Measurements from ENCODE around the gene MON2. TPM values are rescaled to one million over a fixed set of nuclear protein-coding genes. Genes with fewer than 3 reads are reported as not detected.
"Not testable (repeated sequence)": the region's sequence is repeated elsewhere in the genome, so short reads cannot be mapped to it uniquely, and the experiment has no call there.

MON2 gene
- total and polyA plus RNA-seq, 2 donors from 2014 or later = 11.6 to 57.9 TPM

DNA sequence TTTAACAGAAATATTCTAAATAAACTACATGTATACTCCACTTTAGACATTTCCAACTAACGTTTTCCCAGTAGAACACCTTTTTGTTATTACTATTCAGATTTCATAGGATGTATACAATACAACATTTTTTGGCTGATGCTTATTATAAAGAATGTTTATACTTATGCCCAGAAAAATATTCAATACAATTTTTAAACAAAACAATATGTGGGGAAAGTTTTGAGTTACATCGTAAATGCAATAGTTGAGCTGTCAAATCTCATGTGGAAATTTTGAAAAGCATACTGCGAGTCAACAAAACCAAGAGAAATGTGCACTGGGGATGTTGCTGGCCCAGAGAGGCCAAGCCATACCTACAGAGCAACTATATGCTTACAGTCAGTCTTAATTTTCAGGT, 18.2 kb upstream of the MON2 start:
- H3K4me3 ChIP-seq (ENCODE audit: low read length in 3 of 3) = no peak overlapping the region
- DNase-seq = no peak
- no peaks in the 10 kb centered on the region for H3K4me1 ChIP-seq (ENCODE audit: control insufficient read depth in 2 of 3, insufficient read depth in 2 of 3, low read depth in 1 of 3, low read length in 3 of 3)
- intact Hi-C loops (cut with DNase I) = no loop called here
- TF ChIP-seq, protein P1, sequence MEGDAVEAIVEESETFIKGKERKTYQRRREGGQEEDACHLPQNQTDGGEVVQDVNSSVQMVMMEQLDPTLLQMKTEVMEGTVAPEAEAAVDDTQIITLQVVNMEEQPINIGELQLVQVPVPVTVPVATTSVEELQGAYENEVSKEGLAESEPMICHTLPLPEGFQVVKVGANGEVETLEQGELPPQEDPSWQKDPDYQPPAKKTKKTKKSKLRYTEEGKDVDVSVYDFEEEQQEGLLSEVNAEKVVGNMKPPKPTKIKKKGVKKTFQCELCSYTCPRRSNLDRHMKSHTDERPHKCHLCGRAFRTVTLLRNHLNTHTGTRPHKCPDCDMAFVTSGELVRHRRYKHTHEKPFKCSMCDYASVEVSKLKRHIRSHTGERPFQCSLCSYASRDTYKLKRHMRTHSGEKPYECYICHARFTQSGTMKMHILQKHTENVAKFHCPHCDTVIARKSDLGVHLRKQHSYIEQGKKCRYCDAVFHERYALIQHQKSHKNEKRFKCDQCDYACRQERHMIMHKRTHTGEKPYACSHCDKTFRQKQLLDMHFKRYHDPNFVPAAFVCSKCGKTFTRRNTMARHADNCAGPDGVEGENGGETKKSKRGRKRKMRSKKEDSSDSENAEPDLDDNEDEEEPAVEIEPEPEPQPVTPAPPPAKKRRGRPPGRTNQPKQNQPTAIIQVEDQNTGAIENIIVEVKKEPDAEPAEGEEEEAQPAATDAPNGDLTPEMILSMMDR (IDR thresholded peaks at IDR 0.05; ENCODE audit: borderline replicate concordance, extremely low read depth, insufficient read depth) = no peak
- H3K9ac ChIP-seq (ENCODE audit: low read length in 3 of 3) = no peak overlapping the region
- no peaks in the 10 kb centered on the region for H3K27me3 ChIP-seq (ENCODE audit: control insufficient read depth, insufficient read depth, low read length)
- FAIRE-seq = no peak
- H3K27ac ChIP-seq (ENCODE audit: low read depth in 2 of 2, low read length in 2 of 2) = no peak overlapping the region
- H3K9me3 ChIP-seq (ENCODE audit: control insufficient read depth in 2 of 3, insufficient read depth in 1 of 3, low read length in 3 of 3) = no peaks in the 10 kb centered on the region
- no peaks in the 10 kb centered on the region for H3K36me3 ChIP-seq (ENCODE audit: control insufficient read depth in 2 of 3, insufficient read depth in 3 of 3, low read length in 3 of 3)

- H3K4me3 ChIP-seq (ENCODE audit: low read length in 3 of 3); H3K36me3 ChIP-seq (ENCODE audit: control insufficient read depth in 2 of 3, insufficient read depth in 3 of 3, low read length in 3 of 3); DNase-seq; intact Hi-C loops (cut with DNase I); H3K9ac ChIP-seq (ENCODE audit: low read length in 3 of 3); H3K27me3 ChIP-seq (ENCODE audit: control insufficient read depth, insufficient read depth, low read length); H3K9me3 ChIP-seq (ENCODE audit: control insufficient read depth in 2 of 3, insufficient read depth in 1 of 3, low read length in 3 of 3); FAIRE-seq; H3K27ac ChIP-seq (ENCODE audit: low read depth in 2 of 2, low read length in 2 of 2); H3K4me1 ChIP-seq (ENCODE audit: control insufficient read depth in 2 of 3, insufficient read depth in 2 of 3, low read depth in 1 of 3, low read length in 3 of 3): not testable (repeated sequence)
These were observed 11.2 kb upstream of the MON2 start for GRCh38 chr12:62455429-62455828.

DNA sequence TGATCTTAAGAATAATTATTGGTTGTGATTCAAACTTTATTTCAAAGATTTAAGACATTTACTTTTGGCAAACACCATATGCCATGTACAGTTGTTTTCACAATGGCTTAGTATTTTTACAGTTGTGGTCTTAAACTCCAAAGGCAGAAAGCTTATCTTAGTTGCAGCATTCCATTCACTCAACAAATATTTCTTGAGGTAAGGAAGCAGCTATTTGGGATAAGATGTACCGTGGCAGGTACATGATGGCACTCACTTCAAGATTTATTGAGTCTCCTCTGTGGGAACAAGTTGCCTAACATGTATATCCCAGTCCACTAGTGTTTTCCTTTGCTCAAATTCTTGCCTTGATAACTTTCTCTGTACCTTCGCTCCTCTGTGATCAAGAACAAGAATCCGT, 8.0 kb upstream of the MON2 start:
- DNase-seq = no peak
- Histone ChIP-seq H3K27me3 (ENCODE audit: control insufficient read depth, insufficient read depth, low read length) (no peaks in the 10 kb centered on the region), H3K4me1 (ENCODE audit: control insufficient read depth in 2 of 3, insufficient read depth in 2 of 3, low read depth in 1 of 3, low read length in 3 of 3) (no peaks in the 10 kb centered on the region), H3K4me3 (ENCODE audit: low read length in 3 of 3) (no peak overlapping the region), H3K36me3 (ENCODE audit: control insufficient read depth in 2 of 3, insufficient read depth in 3 of 3, low read length in 3 of 3) (no peaks in the 10 kb centered on the region), H3K9me3 (ENCODE audit: control insufficient read depth in 2 of 3, insufficient read depth in 1 of 3, low read length in 3 of 3) (no peaks in the 10 kb centered on the region), H3K9ac (ENCODE audit: low read length in 3 of 3) (no peak overlapping the region), H3K27ac (ENCODE audit: low read depth in 2 of 2, low read length in 2 of 2) (no peak overlapping the region)
- FAIRE-seq = no peak
- intact Hi-C loops (cut with DNase I) = no loop called here
- TF ChIP-seq, protein P1 (IDR thresholded peaks at IDR 0.05; ENCODE audit: borderline replicate concordance, extremely low read depth, insufficient read depth) = no peak

DNA sequence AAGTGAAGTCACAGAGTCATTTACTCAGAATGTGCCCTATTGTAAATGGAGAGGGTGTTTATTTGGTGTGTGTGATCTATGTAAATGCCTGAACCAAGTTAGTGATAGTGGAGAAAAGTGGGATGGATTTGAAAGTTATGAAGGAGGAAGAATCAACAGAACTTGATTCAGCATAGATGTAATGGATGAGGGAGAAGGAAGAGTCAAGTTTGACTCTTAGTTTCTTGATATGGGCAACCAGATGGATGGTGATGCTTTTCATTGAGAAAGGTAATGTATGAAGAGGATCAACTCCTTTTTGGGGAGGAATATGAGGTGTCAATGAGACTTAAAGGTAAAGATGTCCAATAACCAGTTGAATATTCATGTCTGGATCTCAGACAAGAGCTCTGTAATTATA, 6.7 kb upstream of the MON2 start:
- Histone ChIP-seq H3K36me3 (ENCODE audit: control insufficient read depth in 2 of 3, insufficient read depth in 3 of 3, low read length in 3 of 3) (no peaks in the 10 kb centered on the region), H3K9me3 (ENCODE audit: control insufficient read depth in 2 of 3, insufficient read depth in 1 of 3, low read length in 3 of 3) (no peaks in the 10 kb centered on the region), H3K9ac (ENCODE audit: low read length in 3 of 3) (no peak overlapping the region), H3K4me3 (ENCODE audit: low read length in 3 of 3) (no peak overlapping the region), H3K27ac (ENCODE audit: low read depth in 2 of 2, low read length in 2 of 2) (no peak overlapping the region), H3K4me1 (ENCODE audit: control insufficient read depth in 2 of 3, insufficient read depth in 2 of 3, low read depth in 1 of 3, low read length in 3 of 3) (no peaks in the 10 kb centered on the region), H3K27me3 (ENCODE audit: control insufficient read depth, insufficient read depth, low read length) (no peaks in the 10 kb centered on the region)
- no peak for FAIRE-seq
- TF ChIP-seq, protein P1 (IDR thresholded peaks at IDR 0.05; ENCODE audit: borderline replicate concordance, extremely low read depth, insufficient read depth) = no peak
- intact Hi-C loops (cut with DNase I) = no loop called here
- DNase-seq = no peak

DNA sequence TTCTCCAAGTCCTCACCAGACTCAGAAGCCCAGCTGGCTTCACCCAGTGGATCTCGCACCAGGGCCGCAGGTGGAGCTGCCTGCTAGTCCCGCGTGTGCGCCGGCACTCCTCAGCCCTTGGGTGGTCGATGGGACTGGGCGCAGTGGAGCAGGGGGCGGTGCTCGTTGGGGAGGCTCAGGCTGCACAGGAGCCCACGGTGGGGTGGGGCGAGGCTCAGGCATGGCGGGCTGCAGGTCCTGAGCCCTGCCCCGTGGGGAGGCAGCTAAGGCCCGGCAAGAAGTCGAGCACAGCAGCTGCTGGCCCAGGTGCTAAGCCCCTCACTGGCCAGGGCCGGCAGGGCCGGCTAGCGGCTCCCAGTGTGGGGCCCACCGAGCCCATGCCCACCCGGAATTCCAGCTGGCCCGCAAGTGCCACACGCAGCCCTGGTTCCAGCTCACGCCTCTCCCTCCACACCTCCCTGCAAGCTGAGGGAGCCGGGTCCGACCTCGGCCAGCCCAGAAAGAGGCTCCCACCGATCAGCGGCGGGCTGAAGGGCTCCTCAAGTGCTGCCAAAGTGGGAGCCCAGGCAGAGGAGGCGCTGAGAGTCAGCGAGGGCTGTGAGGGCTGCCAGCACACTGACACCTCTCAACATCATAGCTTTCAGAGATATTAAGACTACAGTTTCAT, 5.3 kb upstream of the MON2 start:
- intact Hi-C loops (cut with DNase I); DNase-seq; H3K9me3 ChIP-seq (ENCODE audit: control insufficient read depth in 2 of 3, insufficient read depth in 1 of 3, low read length in 3 of 3); H3K27me3 ChIP-seq (ENCODE audit: control insufficient read depth, insufficient read depth, low read length); H3K4me3 ChIP-seq (ENCODE audit: low read length in 3 of 3); H3K9ac ChIP-seq (ENCODE audit: low read length in 3 of 3); H3K4me1 ChIP-seq (ENCODE audit: control insufficient read depth in 2 of 3, insufficient read depth in 2 of 3, low read depth in 1 of 3, low read length in 3 of 3); FAIRE-seq; H3K27ac ChIP-seq (ENCODE audit: low read depth in 2 of 2, low read length in 2 of 2); H3K36me3 ChIP-seq (ENCODE audit: control insufficient read depth in 2 of 3, insufficient read depth in 3 of 3, low read length in 3 of 3): not testable (repeated sequence)

DNA sequence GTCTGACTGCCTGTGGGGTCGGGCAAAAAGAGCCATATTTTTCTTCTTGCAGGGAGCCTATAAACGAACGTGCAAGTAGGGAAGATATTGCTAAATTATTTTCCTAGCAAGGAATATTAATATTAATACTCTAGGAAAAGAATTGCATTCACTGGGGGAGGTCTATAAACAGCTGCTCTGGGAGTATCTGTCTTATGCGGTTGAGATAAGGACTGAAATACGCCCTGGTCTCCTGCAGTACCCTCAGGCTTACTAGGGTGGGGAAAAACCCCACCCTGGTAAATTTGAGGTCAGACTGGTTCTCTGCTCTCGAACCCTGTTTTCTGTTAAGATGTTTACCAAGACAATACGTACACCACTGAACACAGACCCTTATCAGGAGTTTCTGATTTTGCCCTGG, 3.4 kb upstream of the MON2 start:
- H3K4me3 ChIP-seq (ENCODE audit: low read length in 3 of 3); H3K27me3 ChIP-seq (ENCODE audit: control insufficient read depth, insufficient read depth, low read length); H3K9me3 ChIP-seq (ENCODE audit: control insufficient read depth in 2 of 3, insufficient read depth in 1 of 3, low read length in 3 of 3); H3K4me1 ChIP-seq (ENCODE audit: control insufficient read depth in 2 of 3, insufficient read depth in 2 of 3, low read depth in 1 of 3, low read length in 3 of 3); DNase-seq; H3K36me3 ChIP-seq (ENCODE audit: control insufficient read depth in 2 of 3, insufficient read depth in 3 of 3, low read length in 3 of 3); intact Hi-C loops (cut with DNase I); FAIRE-seq; H3K9ac ChIP-seq (ENCODE audit: low read length in 3 of 3); H3K27ac ChIP-seq (ENCODE audit: low read depth in 2 of 2, low read length in 2 of 2): not testable (repeated sequence)
